HepG2 (cell line): ENCODE results near the gene SNX9. TPM values are rescaled to one million over a fixed set of nuclear protein-coding genes. Genes with fewer than 3 reads are reported as not detected.

Experiments used
- BHLHE40 ChIP-seq: IDR thresholded peaks from 2 replicates; pipeline ENCODE4 v1.6.1; 2011; ENCODE audit warnings: low read length, improper control_type of control experiment
- MTF1 ChIP-seq: sonication (generic); formaldehyde crosslinking; IDR thresholded peaks from 2 replicates; pipeline ENCODE4 v1.5.0; 2020; ENCODE audit warnings: missing genetic modification reagents
- NR2F1 ChIP-seq, 2 experiments: fragments of 450-650 bp in 1 of 2; formaldehyde crosslinking in 1 of 2; IDR thresholded peaks; 2 replicates each; pipeline versions ENCODE4 v1.5.0 to v1.6.1; 2016 to 2020; ENCODE audit warnings: mild to moderate bottlenecking in 1 of 2, missing compliant biosample characterization in 1 of 2, missing genetic modification reagents in 1 of 2, moderate library complexity in 1 of 2
- PAXIP1 ChIP-seq: sonication (generic); formaldehyde crosslinking; conservative IDR thresholded peaks from 2 replicates; pipeline ENCODE4 v1.4.0; 2020; ENCODE audit warnings: mild to moderate bottlenecking, missing genetic modification reagents, moderate library complexity
- RARA ChIP-seq: IDR thresholded peaks from 2 replicates; pipeline ENCODE4 v1.6.1; 2016; ENCODE audit warnings: missing genetic modification reagents, missing compliant biosample characterization
- TRIM24 ChIP-seq: sonication (generic); formaldehyde crosslinking; IDR thresholded peaks from 2 replicates; pipeline ENCODE4 v1.8.0; 2022; ENCODE audit warnings: mild to moderate bottlenecking, missing genetic modification reagents
- ZBTB38 ChIP-seq: sonication (generic); formaldehyde crosslinking; IDR thresholded peaks from 2 replicates; pipeline ENCODE4 v1.5.1; 2020; ENCODE audit warnings: mild to moderate bottlenecking, missing genetic modification reagents
- ZFP91 ChIP-seq: sonication (generic); formaldehyde crosslinking; IDR thresholded peaks from 2 replicates; pipeline ENCODE4 v1.9.0; 2022; ENCODE audit warnings: missing genetic modification reagents, mild to moderate bottlenecking, borderline replicate concordance
- ZNF280B ChIP-seq: sonication (generic); formaldehyde crosslinking; IDR thresholded peaks from 2 replicates; pipeline ENCODE4 v1.5.0; 2020; ENCODE audit warnings: missing genetic modification reagents, mild to moderate bottlenecking, borderline replicate concordance
- ZNF589 ChIP-seq: sonication (generic); formaldehyde crosslinking; conservative IDR thresholded peaks from 2 replicates; pipeline ENCODE4 v1.8.0; 2022; ENCODE audit warnings: mild to moderate bottlenecking, moderate library complexity, missing genetic modification reagents
- ZNF713 ChIP-seq: sonication (generic); formaldehyde crosslinking; IDR thresholded peaks from 2 replicates; pipeline ENCODE4 v1.4.0; 2020; ENCODE audit warnings: mild to moderate bottlenecking, missing genetic modification reagents
- ZNF749 ChIP-seq: sonication (generic); formaldehyde crosslinking; IDR thresholded peaks from 2 replicates; pipeline ENCODE4 v1.8.0; 2022; ENCODE audit warnings: mild to moderate bottlenecking, missing genetic modification reagents, moderate library complexity, borderline replicate concordance
- ZNF75D ChIP-seq: sonication (generic); formaldehyde crosslinking; IDR thresholded peaks from 2 replicates; pipeline ENCODE4 v1.8.1; 2023; ENCODE audit warnings: missing genetic modification reagents, mild to moderate bottlenecking, borderline replicate concordance
- polyA plus RNA-seq, 8 experiments: library from polyadenylated mRNA; depleted of rRNA in 3 of 8; stranded (reverse) in 7 of 8; unstranded in 1 of 8; fragments of >200 nt; fragmentation: Illumina TruSeq in 4 of 8; extraction: Trizol in 4 of 8; gene quantifications; 2 replicates each; pipeline versions ENCODE4 v1.2.1 to v1.2.3, GENCODE V29; 2011 to 2016; ENCODE audit warnings: low read depth in 4 of 8, missing spikeins in 1 of 8, mixed read lengths in 1 of 8; ENCODE audit not compliant: insufficient read depth in 1 of 8
- total RNA-seq, 5 experiments: library from RNA; depleted of rRNA; stranded (reverse); fragments of >200 nt; fragmentation: Illumina TruSeq; extraction: Trizol; gene quantifications; 2 replicates each; pipeline ENCODE4 v1.2.3, GENCODE V29; 2016; ENCODE audit warnings: low read depth in 1 of 5
- TF ChIP-seq, protein P1 (sequence below): sonication (generic); formaldehyde crosslinking; IDR thresholded peaks from 2 replicates; pipeline ENCODE4 v1.4.0; 2020; ENCODE audit warnings: missing genetic modification reagents
- TF ChIP-seq, protein P2 (sequence below): sonication (generic); formaldehyde crosslinking; IDR thresholded peaks from 2 replicates; pipeline ENCODE4 v1.4.0; 2020; ENCODE audit warnings: missing genetic modification reagents

SNX9 gene
- total and polyA plus RNA-seq, 2 of the 13 experiments (the other 11 are each of a cell fraction or from before 2014, with no cell fraction given): 21.9 to 36.0 TPM

DNA sequence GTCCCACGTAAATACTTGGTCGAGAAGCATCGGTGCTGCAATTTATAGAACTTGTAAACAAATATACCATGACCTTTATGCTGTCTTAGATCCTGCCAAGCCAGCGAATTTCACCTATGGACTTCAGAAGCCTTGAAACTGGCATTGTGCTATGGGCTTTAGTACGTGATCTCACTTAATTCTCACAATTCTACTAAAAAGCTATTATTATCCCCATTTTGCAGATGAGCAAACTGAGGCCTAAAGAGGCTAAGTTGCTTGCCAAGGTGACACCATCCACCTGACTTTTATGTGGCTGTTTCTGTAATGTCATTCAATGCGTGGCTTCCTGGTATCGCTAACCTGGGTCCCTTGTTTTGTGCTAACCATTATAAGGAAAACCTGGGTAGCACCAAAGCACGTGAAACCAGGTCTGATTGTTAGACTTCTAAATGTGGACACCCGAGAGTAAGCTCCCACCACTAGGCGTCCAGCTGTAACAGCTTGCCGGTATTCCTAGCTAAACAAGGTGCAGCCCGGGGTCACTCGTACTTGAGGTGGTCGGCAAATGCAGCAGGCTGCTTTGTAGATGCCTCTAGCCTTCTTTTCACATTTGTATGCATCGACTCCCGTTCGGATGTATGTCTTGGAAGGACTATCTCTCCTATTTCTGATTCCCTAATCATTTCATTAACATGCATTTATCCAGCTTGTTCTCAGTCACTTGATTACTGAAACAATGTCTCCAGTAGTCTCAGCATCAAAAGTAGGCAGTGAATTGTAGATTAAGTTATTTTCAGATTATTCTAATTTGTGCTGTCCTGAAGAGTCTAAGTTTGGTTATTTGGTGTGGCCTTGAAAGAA is 159.7 kb downstream of the SNX9 start (continued):
- TF ChIP-seq, protein P1, sequence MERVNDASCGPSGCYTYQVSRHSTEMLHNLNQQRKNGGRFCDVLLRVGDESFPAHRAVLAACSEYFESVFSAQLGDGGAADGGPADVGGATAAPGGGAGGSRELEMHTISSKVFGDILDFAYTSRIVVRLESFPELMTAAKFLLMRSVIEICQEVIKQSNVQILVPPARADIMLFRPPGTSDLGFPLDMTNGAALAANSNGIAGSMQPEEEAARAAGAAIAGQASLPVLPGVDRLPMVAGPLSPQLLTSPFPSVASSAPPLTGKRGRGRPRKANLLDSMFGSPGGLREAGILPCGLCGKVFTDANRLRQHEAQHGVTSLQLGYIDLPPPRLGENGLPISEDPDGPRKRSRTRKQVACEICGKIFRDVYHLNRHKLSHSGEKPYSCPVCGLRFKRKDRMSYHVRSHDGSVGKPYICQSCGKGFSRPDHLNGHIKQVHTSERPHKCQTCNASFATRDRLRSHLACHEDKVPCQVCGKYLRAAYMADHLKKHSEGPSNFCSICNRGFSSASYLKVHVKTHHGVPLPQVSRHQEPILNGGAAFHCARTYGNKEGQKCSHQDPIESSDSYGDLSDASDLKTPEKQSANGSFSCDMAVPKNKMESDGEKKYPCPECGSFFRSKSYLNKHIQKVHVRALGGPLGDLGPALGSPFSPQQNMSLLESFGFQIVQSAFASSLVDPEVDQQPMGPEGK: 0 out of 2 replicates have a peak, but pooled peaks have one; percentile 41
- TF ChIP-seq ZNF713 (CRISPR knock-in tag) (no peak), NR2F1 (CRISPR knock-in tag; IDR thresholded peaks at IDR 0.05) (no peak), PAXIP1 (CRISPR knock-in tag) (0 out of 2 replicates have a peak, but pooled peaks have one; percentile 38), ZNF749 (no peak), BHLHE40 (peak; percentile 62; the same call in 1 of the 2 replicates), RARA (CRISPR knock-in tag) (peak; percentile 71), ZNF75D (CRISPR knock-in tag) (no peak), TRIM24 (CRISPR knock-in tag) (no peak), ZBTB38 (CRISPR knock-in tag) (peak; percentile 42; the same call in 1 of the 2 replicates), MTF1 (CRISPR knock-in tag) (0 out of 2 replicates have a peak, but pooled peaks have one; percentile 32), ZNF589 (CRISPR knock-in tag) (no peak), ZFP91 (no peak), ZNF280B (CRISPR knock-in tag) (no peak)
- TF ChIP-seq, protein P2, sequence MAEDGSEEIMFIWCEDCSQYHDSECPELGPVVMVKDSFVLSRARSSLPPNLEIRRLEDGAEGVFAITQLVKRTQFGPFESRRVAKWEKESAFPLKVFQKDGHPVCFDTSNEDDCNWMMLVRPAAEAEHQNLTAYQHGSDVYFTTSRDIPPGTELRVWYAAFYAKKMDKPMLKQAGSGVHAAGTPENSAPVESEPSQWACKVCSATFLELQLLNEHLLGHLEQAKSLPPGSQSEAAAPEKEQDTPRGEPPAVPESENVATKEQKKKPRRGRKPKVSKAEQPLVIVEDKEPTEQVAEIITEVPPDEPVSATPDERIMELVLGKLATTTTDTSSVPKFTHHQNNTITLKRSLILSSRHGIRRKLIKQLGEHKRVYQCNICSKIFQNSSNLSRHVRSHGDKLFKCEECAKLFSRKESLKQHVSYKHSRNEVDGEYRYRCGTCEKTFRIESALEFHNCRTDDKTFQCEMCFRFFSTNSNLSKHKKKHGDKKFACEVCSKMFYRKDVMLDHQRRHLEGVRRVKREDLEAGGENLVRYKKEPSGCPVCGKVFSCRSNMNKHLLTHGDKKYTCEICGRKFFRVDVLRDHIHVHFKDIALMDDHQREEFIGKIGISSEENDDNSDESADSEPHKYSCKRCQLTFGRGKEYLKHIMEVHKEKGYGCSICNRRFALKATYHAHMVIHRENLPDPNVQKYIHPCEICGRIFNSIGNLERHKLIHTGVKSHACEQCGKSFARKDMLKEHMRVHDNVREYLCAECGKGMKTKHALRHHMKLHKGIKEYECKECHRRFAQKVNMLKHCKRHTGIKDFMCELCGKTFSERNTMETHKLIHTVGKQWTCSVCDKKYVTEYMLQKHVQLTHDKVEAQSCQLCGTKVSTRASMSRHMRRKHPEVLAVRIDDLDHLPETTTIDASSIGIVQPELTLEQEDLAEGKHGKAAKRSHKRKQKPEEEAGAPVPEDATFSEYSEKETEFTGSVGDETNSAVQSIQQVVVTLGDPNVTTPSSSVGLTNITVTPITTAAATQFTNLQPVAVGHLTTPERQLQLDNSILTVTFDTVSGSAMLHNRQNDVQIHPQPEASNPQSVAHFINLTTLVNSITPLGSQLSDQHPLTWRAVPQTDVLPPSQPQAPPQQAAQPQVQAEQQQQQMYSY (CRISPR knock-in tag): no peak
